ENCODE data around the gene NPAS3.

Gene NPAS3

GRCh38 chr14:33198684-33199083 is 260.0 kb downstream of the NPAS3 start:
- ATAC-seq, result no peak
- H3K27me3 Mint-ChIP-seq, result no peaks in the 10 kb centered on the region
- H3K9me3 Mint-ChIP-seq, result no peaks in the 10 kb centered on the region

GRCh38 chr14:33201116-33201515 is 262.4 kb downstream of the NPAS3 start:
- Mint-ChIP-seq H3K4me3 (no peak overlapping the region), H3K27ac (no peak overlapping the region), H3K4me1 (no peaks in the 10 kb centered on the region), H3K9me3 (no peaks in the 10 kb centered on the region), H3K27me3 (no peaks in the 10 kb centered on the region)
- ATAC-seq (no peak), DNase-seq (no peak)

More at GRCh38 chr14:33198684-33199083, 260.0 kb downstream of the NPAS3 start:
- Mint-ChIP-seq H3K4me1 (no peaks in the 10 kb centered on the region), H3K4me3 (no peak overlapping the region), H3K27ac (no peak overlapping the region)
- DNase-seq, result no peak

GRCh38 chr14:33206981-33207380 is 268.3 kb downstream of the NPAS3 start:
- Mint-ChIP-seq H3K4me3 (no peak overlapping the region), H3K27ac (no peak overlapping the region), H3K4me1 (no peaks in the 10 kb centered on the region), H3K27me3 (no peaks in the 10 kb centered on the region), H3K9me3 (no peaks in the 10 kb centered on the region)
- DNase-seq (no peak), ATAC-seq (no peak)

DNA sequence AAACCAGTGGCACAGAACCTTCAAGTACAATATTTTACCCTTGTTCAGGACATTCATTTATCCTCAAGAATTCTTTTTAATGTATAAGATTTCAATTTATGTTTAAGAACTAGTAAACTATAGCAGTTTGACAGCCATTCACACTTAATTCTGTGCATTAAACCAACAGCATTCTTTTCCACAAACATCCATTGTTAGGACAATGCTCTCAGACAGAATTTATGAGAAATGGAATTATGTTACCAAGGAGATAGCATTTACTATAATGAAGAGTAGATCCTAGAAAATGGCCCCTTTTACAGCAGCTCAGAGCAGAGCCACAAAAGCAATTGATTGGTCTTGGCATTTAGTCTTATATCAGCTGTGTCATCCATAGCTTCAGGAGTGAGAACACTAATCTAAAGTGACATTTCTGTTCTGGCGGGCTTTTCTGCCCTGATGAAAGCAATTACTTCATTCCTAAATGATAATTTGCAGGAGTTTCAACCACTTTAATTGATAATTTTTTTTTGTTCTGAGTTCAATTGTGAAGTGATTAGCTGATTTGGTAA is 268.9 kb downstream of the NPAS3 start:
- H3K4me3 Mint-ChIP-seq, result no peak overlapping the region
- H3K27me3 Mint-ChIP-seq, result no peaks in the 10 kb centered on the region
- H3K4me1 Mint-ChIP-seq, result no peaks in the 10 kb centered on the region
- H3K27ac Mint-ChIP-seq, result no peak overlapping the region
- no peak for ATAC-seq
- no peak for DNase-seq
- H3K9me3 Mint-ChIP-seq, result no peaks in the 10 kb centered on the region

GRCh38 chr14:33210311-33210710 is 271.6 kb downstream of the NPAS3 start:
- DNase-seq, result no peak
- no peak overlapping the region for H3K4me3 Mint-ChIP-seq
- no peak overlapping the region for H3K27ac Mint-ChIP-seq
- no peak for ATAC-seq
- no peaks in the 10 kb centered on the region for H3K9me3 Mint-ChIP-seq
- no peaks in the 10 kb centered on the region for H3K4me1 Mint-ChIP-seq
- no peaks in the 10 kb centered on the region for H3K27me3 Mint-ChIP-seq

GRCh38 chr14:33218026-33218425 is 279.3 kb downstream of the NPAS3 start:
- no peak overlapping the region for H3K27ac Mint-ChIP-seq
- no peak overlapping the region for H3K4me3 Mint-ChIP-seq
- DNase-seq, result no peak
- H3K4me1 Mint-ChIP-seq, result no peaks in the 10 kb centered on the region
- H3K27me3 Mint-ChIP-seq, result no peaks in the 10 kb centered on the region
- H3K9me3 Mint-ChIP-seq, result peaks cover 0 to 7% of the 10 kb centered on the region in 2 donors
- no peak for ATAC-seq

DNA sequence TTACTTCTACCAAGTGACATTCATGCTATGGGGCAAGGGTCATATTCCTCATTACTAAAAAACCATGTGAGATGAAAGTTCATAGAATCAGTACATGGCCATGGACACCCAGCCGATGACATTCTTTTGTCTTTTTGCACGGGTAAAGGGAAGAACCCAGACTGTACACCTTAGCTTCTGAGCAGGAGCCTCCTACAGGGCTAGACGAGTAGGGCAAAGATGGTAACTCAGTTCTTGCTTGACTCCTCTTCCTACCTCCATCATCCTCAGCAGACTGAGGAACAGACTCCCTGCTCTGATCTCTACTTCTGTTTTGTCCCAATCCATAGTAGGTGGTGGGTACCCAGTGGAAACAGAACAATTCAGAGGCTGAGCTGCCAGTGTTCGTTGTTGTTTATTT is 281.3 kb downstream of the NPAS3 start:
- H3K9me3 Mint-ChIP-seq, result peaks cover 0 to 7% of the 10 kb centered on the region in 2 donors
- no peaks in the 10 kb centered on the region for H3K27me3 Mint-ChIP-seq
- ATAC-seq, result no peak
- no peak for DNase-seq
- H3K27ac Mint-ChIP-seq, result no peak overlapping the region
- H3K4me1 Mint-ChIP-seq, result no peaks in the 10 kb centered on the region
- no peak overlapping the region for H3K4me3 Mint-ChIP-seq

GRCh38 chr14:33229269-33229929 is 290.7 kb downstream of the NPAS3 start:
- DNase-seq (no peak), ATAC-seq (no peak)
- Mint-ChIP-seq H3K4me3 (no peak overlapping the region), H3K27me3 (no peaks in the 10 kb centered on the region), H3K9me3 (peaks cover 0 to 5% of the 10 kb centered on the region in 2 donors), H3K27ac (no peak overlapping the region), H3K4me1 (no peaks in the 10 kb centered on the region)

- H3K4me3 Mint-ChIP-seq, result no peak overlapping the region
- H3K27me3 Mint-ChIP-seq, result no peaks in the 10 kb centered on the region
- H3K27ac Mint-ChIP-seq, result no peak overlapping the region
- ATAC-seq (no peak), DNase-seq (no peak)
- no peaks in the 10 kb centered on the region for H3K4me1 Mint-ChIP-seq
- peaks cover 0 to 5% of the 10 kb centered on the region in 2 donors for H3K9me3 Mint-ChIP-seq
Measured at GRCh38 chr14:33230021-33230420, 291.3 kb downstream of the NPAS3 start.

- peaks cover 0 to 5% of the 10 kb centered on the region in 2 donors for H3K9me3 Mint-ChIP-seq
- H3K27me3 Mint-ChIP-seq, result no peaks in the 10 kb centered on the region
- no peaks in the 10 kb centered on the region for H3K4me1 Mint-ChIP-seq
- no peak for DNase-seq
- ATAC-seq, result no peak
- H3K4me3 Mint-ChIP-seq, result no peak overlapping the region
- H3K27ac Mint-ChIP-seq, result no peak overlapping the region
Measured at GRCh38 chr14:33232031-33232430, 293.4 kb downstream of the NPAS3 start.

DNA sequence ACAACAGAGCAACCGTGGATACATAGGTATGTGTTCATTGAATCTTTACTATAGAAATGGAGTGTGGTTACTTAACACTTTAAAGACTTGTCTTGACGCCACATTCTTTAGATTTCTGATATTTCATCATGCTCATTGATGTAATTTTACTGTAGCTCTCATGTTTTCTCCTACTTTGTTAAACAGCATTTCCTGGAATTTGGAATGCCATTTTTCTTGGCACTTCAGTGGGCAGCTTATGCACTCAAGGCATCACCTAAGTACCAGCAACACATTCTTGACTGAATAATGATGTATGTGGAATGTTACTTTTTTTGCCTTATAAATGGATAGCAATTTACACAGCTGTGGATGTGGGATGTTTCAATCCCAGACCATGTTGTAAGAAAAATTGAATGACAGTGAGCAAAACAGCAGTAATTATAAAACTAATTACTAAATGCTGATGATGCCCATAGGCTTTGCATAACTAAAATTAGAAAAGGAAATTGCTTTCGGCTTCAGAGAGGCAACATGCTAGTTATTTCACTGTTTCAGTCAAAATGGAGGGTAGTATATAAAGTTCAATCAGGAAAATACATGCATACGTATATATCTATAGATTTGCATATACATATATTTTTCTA is 298.5 kb downstream of the NPAS3 start:
- Mint-ChIP-seq H3K27ac (no peak overlapping the region), H3K27me3 (no peaks in the 10 kb centered on the region), H3K9me3 (no peaks in the 10 kb centered on the region), H3K4me1 (no peaks in the 10 kb centered on the region), H3K4me3 (no peak overlapping the region)
- ATAC-seq (no peak), DNase-seq (no peak)

DNA sequence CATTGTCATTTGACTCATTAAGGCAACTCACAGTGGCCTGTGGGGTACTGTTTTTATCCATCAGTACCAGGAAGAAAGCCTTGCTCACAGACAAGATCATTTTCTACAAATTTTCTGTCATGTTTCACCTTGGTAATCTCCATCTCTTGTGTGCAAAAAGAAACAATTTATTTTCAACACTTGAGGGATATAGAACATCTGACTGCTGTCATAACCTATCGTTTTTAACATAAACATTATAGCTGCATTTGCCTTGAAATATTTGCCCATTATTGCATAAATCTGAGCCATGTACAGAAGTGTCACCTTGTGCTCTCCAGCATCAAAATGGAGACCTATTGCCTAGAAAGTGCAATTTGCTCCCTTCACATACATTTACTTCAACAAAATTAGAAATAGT is 300.8 kb downstream of the NPAS3 start:
- Mint-ChIP-seq H3K4me3 (no peak overlapping the region), H3K27ac (no peak overlapping the region), H3K27me3 (no peaks in the 10 kb centered on the region), H3K4me1 (no peaks in the 10 kb centered on the region), H3K9me3 (no peaks in the 10 kb centered on the region)
- DNase-seq (no peak), ATAC-seq (no peak)

- ATAC-seq (no peak), DNase-seq (no peak)
- Mint-ChIP-seq H3K4me3 (no peak overlapping the region), H3K9me3 (no peaks in the 10 kb centered on the region), H3K4me1 (no peaks in the 10 kb centered on the region), H3K27me3 (no peaks in the 10 kb centered on the region), H3K27ac (no peak overlapping the region)
Measured at GRCh38 chr14:33240466-33240865, 301.8 kb downstream of the NPAS3 start.

DNA sequence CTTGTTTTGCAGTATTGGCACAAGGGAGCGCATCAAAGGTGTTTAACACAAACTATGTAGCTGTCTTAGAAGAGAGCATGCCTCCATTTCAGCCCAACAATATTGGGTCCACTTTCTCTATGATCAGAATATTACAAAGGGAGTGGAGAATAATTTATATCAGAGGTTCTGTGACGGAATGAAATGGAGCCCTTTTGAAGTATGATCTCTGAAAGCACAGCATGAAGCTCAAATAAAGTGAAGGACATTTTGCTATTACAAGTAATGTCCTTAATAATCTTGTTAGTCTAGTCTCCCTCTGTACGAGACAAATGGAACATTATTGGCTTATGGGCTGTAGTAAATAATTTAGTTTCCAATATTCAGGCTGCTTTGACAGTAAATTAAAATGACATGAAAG is 302.7 kb downstream of the NPAS3 start:
- Mint-ChIP-seq H3K4me3 (no peak overlapping the region), H3K27ac (no peak overlapping the region), H3K9me3 (no peaks in the 10 kb centered on the region), H3K27me3 (no peaks in the 10 kb centered on the region), H3K4me1 (no peaks in the 10 kb centered on the region)
- ATAC-seq (no peak), DNase-seq (no peak)

DNA sequence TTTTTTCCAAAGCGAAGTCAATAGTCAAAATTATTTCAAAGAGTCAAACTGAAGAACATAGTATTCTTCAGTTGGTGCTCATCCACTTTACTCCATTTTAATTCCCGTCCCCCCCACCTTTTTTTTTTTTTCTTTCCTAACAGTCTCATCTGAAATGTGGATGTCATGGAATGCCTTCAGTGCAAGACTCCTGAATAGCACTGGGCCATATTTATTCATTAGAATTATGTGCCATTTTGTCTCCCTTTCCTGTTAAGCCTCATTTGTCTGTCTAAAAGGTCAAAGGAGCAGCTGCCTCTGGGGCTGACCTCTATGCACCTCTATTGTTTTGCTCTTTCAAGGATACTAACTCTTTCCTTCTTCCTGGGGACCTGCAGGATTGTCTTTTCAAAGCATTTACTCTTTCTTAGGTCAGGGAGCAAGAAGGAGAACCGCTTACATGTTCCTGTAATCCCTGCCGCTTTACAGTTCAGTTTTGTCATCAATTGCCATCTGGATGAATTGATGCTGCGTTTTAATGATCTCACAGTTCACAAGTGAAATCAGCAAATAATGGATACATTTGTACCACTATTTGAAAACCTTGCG is 310.6 kb downstream of the NPAS3 start:
- H3K9me3 Mint-ChIP-seq, result peaks cover 0 to 7% of the 10 kb centered on the region in 2 donors
- H3K27ac Mint-ChIP-seq, result no peak overlapping the region

DNA sequence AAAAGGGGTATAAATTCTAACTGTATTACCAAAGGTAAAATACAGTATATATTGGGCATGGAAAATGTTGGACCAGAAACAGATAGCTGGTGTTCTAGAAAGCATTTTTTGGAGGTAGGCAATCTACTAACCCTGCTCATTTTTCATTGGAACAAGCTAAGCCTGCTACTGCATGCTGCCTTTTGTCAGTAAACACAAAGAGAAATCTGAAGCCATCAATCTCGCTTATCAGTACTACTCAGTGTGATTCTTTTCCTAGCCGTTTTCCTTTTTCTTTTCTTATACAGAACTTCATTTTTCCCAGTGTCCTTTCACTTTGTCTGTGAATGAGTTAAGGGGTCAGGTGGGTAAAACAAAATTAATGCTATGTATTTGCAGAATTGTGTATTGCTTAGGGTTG is 312.3 kb downstream of the NPAS3 start:
- H3K4me1 Mint-ChIP-seq, result no peaks in the 10 kb centered on the region
- peaks cover 0 to 7% of the 10 kb centered on the region in 2 donors for H3K9me3 Mint-ChIP-seq
- no peak for DNase-seq
- H3K27ac Mint-ChIP-seq, result no peak overlapping the region
- H3K4me3 Mint-ChIP-seq, result no peak overlapping the region
- H3K27me3 Mint-ChIP-seq, result no peaks in the 10 kb centered on the region
- ATAC-seq, result no peak

More for the DNA sequence above, 310.6 kb downstream of the NPAS3 start:
- DNase-seq (no peak), ATAC-seq (no peak)
- Mint-ChIP-seq H3K4me3 (no peak overlapping the region), H3K27me3 (no peaks in the 10 kb centered on the region), H3K4me1 (no peaks in the 10 kb centered on the region)
